Measurements from ENCODE around the gene GPR87. TPM values are rescaled to one million over a fixed set of nuclear protein-coding genes. Genes with fewer than 3 reads are reported as not detected.

The GPR87 gene
- total and polyA plus RNA-seq, 2 of the 4 experiments (the other 2 are of a cell fraction), result 0.26 to 0.36 TPM

GRCh38 chr3:151275091-151275490 is 41.5 kb downstream of the GPR87 start:
- Histone ChIP-seq H2AFZ (replicated peaks; ENCODE audit: low read length, poor library complexity) (no peak overlapping the region), H3K4ac (ENCODE audit: low read depth, low read length) (no peak overlapping the region), H2AK5ac (ENCODE audit: low read depth, low read length) (no peak overlapping the region), H3K27ac (ENCODE audit: insufficient read depth, low read length) (no peak overlapping the region), H4K5ac (ENCODE audit: low read depth, low read length) (no peak overlapping the region), H3K4me1 (ENCODE audit: control insufficient read depth, insufficient read depth, low read length) (peaks cover 2% of the 10 kb centered on the region; the same call in 1 of the 2 replicates), H3K27me3 (ENCODE audit: control insufficient read depth, insufficient read depth, low read length) (no peaks in the 10 kb centered on the region), H4K91ac (ENCODE audit: insufficient read depth, low read depth, low read length) (no peak overlapping the region), H3K56ac (ENCODE audit: extremely low read depth, insufficient read depth, low read length) (no peak overlapping the region), H3K4me2 (ENCODE audit: low read depth, low read length) (no peak overlapping the region), H2BK15ac (ENCODE audit: low read depth, low read length) (no peak overlapping the region), H3K18ac (ENCODE audit: low read depth, low read length) (no peak overlapping the region), H4K20me1 (ENCODE audit: insufficient read depth, low read length) (no peaks in the 10 kb centered on the region), H3K4me3 (ENCODE audit: insufficient read depth, low read depth, low read length) (no peak overlapping the region), H3K9me1 (ENCODE audit: insufficient read depth, low read length) (no peaks in the 10 kb centered on the region), H4K8ac (ENCODE audit: low read depth in 2 of 2, low read length in 2 of 2) (no peak overlapping the region), H3K14ac (replicated peaks; ENCODE audit: low read depth, low read length) (no peak overlapping the region), H2AK9ac (replicated peaks; ENCODE audit: low read depth, low read length, poor library complexity) (no peak overlapping the region), H3K23ac (ENCODE audit: low read depth, low read length) (no peak overlapping the region), H2BK5ac (ENCODE audit: low read depth, low read length, poor library complexity, severe bottlenecking) (no peak overlapping the region), H3K9ac (ENCODE audit: low read depth, low read length) (no peak overlapping the region), H2BK120ac (ENCODE audit: low read depth, low read length) (no peak overlapping the region), H3K9me3 (ENCODE audit: control insufficient read depth, insufficient read depth, low read length) (no peaks in the 10 kb centered on the region), H3K36me3 (ENCODE audit: control insufficient read depth, insufficient read depth, low read length) (no peaks in the 10 kb centered on the region), H3K79me1 (ENCODE audit: low read depth in 1 of 2, low read length in 2 of 2) (no peaks in the 10 kb centered on the region), H2BK20ac (ENCODE audit: low read depth, low read length) (no peak overlapping the region)
- intact Hi-C loops (cut with micrococcal nuclease) (no loop called here), in situ Hi-C loops (cut with MboI; ENCODE audit: low sequenced_read_pairs) (loop anchor here (5.0 kb wide), 2 partner anchors 48 to 108 kb away; no protein-coding TSS in a partner anchor), dilution Hi-C loops (cut with HindIII; ENCODE audit: low sequenced_read_pairs, unreplicated experiment) (no loop called here)
- POLR2A ChIA-PET (ENCODE audit: unreplicated experiment), result no interaction called here
- DNase-seq (no peak), ATAC-seq (ENCODE audit: low read depth) (no peak)
- CTCF ChIA-PET, result interaction anchor here (0.9 kb wide), 1 partner anchor 107 kb away, joined by 3 read pairs; no protein-coding TSS in a partner anchor
- no TSS peak for BruUV-seq (replicated peaks)
- no peak for TF ChIP-seq MXI1 (IDR thresholded peaks at IDR 0.05; ENCODE audit: borderline replicate concordance, low read depth, low read length)
- TF ChIP-seq RAD21 (IDR thresholded peaks at IDR 0.05; ENCODE audit: low read length), result no peak
- TF ChIP-seq, protein P1, sequence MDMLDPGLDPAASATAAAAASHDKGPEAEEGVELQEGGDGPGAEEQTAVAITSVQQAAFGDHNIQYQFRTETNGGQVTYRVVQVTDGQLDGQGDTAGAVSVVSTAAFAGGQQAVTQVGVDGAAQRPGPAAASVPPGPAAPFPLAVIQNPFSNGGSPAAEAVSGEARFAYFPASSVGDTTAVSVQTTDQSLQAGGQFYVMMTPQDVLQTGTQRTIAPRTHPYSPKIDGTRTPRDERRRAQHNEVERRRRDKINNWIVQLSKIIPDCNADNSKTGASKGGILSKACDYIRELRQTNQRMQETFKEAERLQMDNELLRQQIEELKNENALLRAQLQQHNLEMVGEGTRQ (IDR thresholded peaks at IDR 0.05; ENCODE audit: low read depth, low read length), result no peak
- TF ChIP-seq CHD1 (IDR thresholded peaks at IDR 0.05; ENCODE audit: low read depth, low read length), result no peak
- TF ChIP-seq, protein P2, sequence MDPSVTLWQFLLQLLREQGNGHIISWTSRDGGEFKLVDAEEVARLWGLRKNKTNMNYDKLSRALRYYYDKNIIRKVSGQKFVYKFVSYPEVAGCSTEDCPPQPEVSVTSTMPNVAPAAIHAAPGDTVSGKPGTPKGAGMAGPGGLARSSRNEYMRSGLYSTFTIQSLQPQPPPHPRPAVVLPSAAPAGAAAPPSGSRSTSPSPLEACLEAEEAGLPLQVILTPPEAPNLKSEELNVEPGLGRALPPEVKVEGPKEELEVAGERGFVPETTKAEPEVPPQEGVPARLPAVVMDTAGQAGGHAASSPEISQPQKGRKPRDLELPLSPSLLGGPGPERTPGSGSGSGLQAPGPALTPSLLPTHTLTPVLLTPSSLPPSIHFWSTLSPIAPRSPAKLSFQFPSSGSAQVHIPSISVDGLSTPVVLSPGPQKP (IDR thresholded peaks at IDR 0.05; ENCODE audit: borderline replicate concordance, low read depth, low read length), result no peak
- no CpG with 5 or more reads among the region's 5 CpGs for WGBS, 2 experiments (ENCODE audit: extremely low coverage in 2 of 2, insufficient read length in 1 of 2)

All from IMR-90 (cell line).